Hepatocyte (in vitro differentiated cells): ENCODE measurements around the gene LMCD1.

Source experiments
- EZH2 ChIP-seq: fragments of 200-600 bp; sonication (generic); IDR thresholded peaks from 2 replicates; pipeline ENCODE4 v1.6.1; 2016; ENCODE audit warnings: antibody characterized with exemption, mild to moderate bottlenecking, borderline replicate concordance
- TF ChIP-seq, protein P1 (sequence below): fragments of 200-600 bp; sonication (generic); IDR thresholded peaks from 2 replicates; pipeline ENCODE4 v1.5.1; 2016; ENCODE audit warnings: antibody characterized with exemption, mild to moderate bottlenecking; ENCODE audit not compliant: poor library complexity

DNA sequence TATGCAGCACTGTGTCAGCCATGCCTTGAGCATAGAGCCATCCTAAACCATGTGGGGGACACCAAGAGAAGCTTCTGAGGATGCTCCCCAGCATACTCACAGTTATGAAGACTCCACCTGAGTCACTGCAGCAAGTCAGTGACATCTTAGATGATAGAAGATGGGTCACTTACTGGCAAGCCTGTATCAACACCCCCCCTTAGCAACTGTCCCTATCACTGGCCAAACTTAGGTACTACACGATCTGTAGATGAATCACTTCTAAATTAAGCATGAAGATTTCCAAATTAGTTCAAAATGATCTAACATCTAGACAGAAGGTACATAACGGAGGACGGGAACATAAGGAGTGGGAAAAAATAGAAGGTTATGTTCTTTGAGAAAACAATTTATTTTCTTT is 13.2 kb upstream of the LMCD1 start:
- TF ChIP-seq, protein P1, sequence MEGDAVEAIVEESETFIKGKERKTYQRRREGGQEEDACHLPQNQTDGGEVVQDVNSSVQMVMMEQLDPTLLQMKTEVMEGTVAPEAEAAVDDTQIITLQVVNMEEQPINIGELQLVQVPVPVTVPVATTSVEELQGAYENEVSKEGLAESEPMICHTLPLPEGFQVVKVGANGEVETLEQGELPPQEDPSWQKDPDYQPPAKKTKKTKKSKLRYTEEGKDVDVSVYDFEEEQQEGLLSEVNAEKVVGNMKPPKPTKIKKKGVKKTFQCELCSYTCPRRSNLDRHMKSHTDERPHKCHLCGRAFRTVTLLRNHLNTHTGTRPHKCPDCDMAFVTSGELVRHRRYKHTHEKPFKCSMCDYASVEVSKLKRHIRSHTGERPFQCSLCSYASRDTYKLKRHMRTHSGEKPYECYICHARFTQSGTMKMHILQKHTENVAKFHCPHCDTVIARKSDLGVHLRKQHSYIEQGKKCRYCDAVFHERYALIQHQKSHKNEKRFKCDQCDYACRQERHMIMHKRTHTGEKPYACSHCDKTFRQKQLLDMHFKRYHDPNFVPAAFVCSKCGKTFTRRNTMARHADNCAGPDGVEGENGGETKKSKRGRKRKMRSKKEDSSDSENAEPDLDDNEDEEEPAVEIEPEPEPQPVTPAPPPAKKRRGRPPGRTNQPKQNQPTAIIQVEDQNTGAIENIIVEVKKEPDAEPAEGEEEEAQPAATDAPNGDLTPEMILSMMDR: no peak
- no peak for TF ChIP-seq EZH2
